HG02759 (cell line): Measurements from ENCODE around the gene ACTBL2.
"Not testable (repeated sequence)": the region's sequence is repeated elsewhere in the genome, so short reads cannot be mapped to it uniquely, and the experiment has no call there.

Source experiments
- ATAC-seq: cut with Tn5 transposase; IDR thresholded peaks from one replicate; pipeline ENCODE4 v1.9.1; 2021; ENCODE audit warnings: mild to moderate bottlenecking, moderate library complexity; ENCODE audit not compliant: unreplicated experiment

Gene ACTBL2

DNA sequence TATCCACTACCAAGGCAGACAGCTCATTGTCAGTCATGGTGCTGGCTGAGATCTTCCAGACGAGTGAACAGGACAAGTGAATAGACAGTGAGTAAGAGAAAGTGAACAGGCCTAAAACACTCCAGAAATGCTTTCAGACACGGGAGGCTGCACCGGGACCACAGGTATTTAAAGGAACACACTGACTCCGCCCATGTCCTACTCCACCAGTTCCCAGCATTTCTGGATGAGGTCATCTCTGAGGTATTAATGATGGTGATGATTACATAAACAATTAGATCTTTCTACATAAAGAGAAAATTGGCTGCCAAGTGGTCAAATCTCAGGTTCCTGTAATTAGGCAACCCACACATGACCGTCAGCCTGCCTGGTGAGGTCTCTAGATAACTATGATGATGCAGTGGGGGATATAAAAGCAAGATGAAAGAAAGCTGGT lies at the start of gene ACTBL2:
Gene ACTBL2, minus strand, starts transcription at position 141 of the 436 bp plus-strand sequence. Its CDS starts 104 bp downstream, at position 37.
- no peak for ATAC-seq

- no peak for ATAC-seq
These were observed 48.7 kb upstream of the ACTBL2 start for GRCh38 chr5:57531333-57531732.

DNA sequence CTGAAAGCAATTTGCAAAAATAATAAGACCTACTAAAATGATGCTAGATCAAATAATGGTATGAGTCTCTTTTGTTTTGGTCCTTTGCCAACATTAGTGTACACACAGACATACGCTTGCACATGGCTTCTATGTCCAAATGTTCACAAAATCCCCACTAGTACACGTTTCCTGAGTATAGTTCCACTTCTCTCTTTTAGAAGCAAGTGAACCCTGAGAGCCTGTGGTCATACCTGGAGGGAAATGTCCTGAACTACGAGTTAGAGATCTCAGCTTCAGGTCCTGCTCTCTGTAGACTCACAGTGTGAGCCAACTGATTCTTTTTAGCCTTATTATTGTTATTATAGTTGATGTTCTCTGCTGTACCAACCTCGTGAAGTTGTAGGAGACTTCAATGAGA lies 47.3 kb upstream of the ACTBL2 start:
- ATAC-seq = no peak

- ATAC-seq = no peak
These were observed 45.3 kb upstream of the ACTBL2 start for GRCh38 chr5:57527870-57528269.

- no peak for ATAC-seq
These were observed 41.9 kb upstream of the ACTBL2 start for GRCh38 chr5:57524348-57525060.

DNA sequence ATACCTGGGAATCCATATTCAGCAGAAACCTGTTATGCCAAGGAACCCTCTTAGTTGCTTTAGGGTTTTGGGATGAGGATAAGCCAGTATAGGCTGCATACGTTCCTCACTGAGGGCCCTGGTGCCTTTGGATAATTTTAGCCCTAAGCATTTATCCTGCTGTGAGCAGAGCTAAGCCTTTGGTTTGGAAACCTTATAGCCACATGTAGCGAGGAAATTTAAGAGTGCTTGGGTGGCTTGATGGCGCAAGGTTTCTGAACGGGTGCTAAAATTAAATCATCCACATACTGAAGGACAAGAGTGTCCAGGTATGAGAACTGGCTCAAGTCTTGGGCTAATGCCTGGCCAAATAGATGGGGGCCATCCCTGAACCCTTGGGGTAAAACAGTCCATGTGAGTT lies 39.9 kb upstream of the ACTBL2 start:
- not testable (repeated sequence) for ATAC-seq

DNA sequence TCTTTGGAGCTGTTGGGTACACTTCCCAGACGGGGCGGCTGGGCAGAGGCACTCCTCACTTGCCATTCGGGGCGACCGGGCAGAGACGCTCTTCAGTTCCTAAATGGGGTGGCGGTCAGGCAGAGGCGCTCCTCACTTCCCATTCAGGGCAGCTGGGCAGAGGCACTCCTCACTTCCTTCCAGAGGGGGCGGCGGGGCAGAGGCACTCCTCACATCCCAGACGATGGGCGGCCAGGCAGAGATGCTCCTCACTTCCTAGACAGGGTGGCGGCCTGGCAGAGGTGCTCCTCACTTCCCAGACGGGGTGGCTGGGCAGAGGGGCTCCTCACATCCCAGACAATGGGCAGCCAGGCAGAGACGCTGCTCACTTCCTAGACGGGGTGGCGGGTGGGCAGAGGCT lies 35.8 kb upstream of the ACTBL2 start:
- not testable (repeated sequence) for ATAC-seq

- no peak for ATAC-seq
These were observed 34.6 kb upstream of the ACTBL2 start for GRCh38 chr5:57517250-57517649.

DNA sequence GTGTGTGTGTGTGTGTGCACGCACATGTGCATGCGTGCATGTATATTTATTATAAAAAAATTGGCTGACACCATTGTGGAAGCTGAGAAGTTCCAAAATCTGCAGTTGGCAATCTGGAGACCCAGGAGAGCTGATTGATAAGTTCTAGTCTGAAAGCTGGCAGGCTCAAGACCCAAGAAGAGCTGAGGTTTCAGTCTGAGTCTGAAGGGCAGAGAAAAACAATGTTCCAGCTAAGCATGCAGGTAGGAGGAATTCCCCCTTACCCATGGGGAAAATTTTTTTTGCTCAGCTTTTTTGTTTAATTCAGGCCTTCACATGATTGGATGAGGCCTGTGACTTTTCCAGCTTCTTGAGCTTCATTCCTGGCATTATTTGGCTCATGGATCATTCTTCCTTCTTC lies 31.2 kb upstream of the ACTBL2 start:
- ATAC-seq = peak; percentile 86

DNA sequence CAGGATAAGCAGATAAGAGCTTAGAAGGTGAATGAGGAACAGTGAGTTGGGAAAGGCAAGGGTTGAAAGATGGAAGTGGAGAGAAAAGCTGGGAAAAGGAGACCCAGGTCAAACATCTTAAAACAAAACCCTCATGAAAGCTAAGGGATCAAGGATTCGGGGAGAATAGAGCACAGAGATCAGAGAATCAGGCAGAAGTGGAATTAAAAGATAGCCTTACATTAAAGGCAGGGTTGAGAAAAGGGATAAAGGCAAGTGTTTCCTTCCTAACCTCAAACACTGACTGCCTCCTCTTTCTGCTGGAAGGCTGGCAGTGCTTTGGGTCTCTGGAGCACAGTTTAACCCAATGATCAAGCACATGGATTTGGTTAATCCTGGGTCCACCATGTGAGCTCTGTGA lies 28.7 kb upstream of the ACTBL2 start:
- ATAC-seq = no peak

DNA sequence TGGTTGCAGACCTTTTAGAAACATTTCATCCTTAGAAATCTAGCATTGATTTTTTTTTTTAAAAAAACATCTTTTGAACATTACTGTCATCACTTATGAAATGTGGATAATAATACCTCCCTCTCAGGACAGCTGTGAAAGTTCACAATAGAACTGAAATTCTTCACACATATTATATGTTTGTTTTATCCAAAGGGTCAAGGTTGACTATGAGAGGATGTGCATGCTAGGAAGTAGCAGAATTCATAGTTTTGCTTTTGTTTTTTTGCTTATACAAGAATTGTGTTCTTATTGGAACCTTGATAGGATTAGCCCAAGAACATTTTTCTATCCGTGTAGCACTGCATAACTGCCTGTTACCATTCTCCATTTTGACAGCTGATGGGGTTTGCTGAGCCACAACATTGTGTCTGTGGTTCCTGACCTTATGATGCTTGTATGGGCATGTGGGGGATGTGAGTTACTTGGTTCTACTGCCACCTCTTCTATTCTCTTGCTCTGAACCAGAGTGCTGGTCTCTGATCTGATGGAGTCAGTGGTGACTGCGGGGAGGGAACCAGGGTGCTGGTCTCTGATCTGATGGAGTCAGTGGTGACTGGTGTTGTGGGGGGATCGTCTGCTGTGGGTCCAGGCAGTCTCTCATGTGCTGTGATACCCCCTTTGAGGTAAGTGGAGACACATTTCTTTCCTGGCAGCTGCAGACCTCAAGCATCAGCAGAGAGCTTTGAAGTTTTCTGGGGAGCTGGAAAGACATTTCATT lies 27.1 kb upstream of the ACTBL2 start:
- ATAC-seq = no peak

- ATAC-seq = no peak
These were observed 25.6 kb upstream of the ACTBL2 start for GRCh38 chr5:57508211-57508610.

DNA sequence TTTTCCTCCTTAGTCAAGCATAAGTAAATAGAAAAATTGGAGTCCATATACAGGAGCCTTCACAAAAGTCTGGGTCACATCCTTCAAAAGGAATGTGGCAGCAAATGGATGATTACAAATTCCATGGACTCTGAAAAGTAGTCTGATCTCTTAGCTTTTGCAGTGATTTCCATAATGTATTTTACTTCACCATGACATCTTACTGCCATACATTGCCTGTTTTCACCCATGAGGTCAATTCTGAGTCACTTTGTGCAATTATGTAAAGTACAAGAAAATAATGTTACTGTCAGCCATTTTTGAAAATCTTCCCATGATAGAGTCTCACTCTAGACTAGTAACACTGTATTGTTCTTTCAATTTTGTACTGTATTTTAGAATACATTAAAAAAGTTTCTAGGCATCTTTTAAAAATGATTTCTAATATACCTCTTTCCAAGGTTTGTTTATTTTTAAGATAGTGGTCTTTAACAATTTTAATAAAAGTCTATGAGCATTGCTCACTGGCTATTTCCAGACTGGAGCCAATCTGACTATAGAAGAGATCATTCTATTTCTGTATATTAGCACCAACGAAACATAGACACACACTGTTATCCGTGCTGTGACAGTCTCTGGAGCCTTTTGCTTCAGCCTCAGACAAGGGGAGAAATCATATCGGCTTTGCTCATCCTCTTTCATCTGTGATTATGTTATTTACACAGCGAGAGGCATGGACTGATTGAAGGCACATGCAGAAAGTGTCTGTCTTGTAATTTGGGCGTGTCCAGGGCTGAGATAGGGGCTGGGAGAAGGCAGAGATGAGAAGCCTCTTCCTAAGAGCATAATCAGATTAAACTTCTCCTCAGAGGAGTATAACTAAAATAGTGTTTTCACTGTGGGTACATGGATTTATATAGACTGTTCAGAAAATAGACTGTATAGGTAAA lies 22.9 kb upstream of the ACTBL2 start:
- ATAC-seq = no peak

DNA sequence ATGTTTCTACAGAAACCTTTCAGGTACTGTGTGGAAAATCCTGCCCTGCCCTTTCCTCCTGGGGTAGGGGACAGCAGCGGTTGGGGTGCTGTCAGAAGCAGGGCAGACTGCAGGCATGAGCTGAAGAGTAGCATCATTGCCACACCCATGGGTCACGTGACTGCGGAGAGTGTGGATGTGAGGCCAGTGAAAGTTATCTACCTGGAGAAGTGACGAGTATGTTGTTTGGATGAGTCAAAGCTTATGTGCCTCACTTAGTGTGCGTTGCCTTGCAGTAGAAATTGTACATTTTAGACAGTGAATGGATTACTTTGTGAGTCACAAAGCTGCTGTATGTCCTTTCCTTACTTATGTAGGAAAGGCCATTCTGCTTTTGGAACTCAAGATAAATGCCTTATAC lies 21.7 kb upstream of the ACTBL2 start:
- no peak for ATAC-seq

GRCh38 chr5:57503433-57503832 lies 20.8 kb upstream of the ACTBL2 start:
- no peak for ATAC-seq

DNA sequence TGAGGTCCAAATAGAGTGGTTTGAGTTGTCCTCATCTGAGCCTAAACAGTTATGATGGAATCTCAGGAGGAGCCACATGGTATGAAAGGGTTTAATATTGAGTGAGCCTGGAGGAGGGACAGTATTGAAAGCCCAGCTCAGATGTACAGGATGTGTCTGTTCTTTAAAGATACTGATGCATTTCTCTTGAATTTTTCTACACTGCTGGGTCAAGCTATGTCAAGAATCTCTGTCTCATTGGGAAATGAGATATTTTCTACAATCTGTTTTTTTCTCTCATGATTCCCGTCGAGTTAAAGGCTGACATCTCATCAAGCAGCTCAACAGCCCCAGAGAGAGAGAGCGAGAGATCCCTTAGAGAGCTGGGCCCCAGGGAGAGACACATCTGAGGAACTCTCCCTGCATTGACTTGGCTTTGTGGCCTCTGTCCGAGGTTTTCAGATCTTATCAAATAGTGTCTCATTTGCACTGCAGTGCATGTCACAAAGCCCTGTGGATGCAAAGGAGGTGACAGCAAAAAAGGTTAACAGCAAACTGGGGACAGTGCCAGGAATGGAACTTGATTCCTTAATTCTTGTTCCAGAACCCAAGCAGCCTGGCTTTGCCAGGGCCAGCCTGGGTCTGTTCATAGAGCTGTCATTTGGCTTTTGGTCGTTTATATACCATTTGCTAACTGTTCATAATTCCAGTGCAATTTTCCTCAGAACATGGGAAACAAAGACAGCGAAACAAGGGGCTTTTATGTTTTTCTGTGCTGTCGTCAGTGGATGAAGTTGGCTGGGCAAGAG lies 19.0 kb upstream of the ACTBL2 start:
- ATAC-seq = no peak

- peak; percentile 82 for ATAC-seq
These were observed 16.8 kb upstream of the ACTBL2 start for GRCh38 chr5:57499262-57500050.

- ATAC-seq = no peak
These were observed 15.1 kb upstream of the ACTBL2 start for GRCh38 chr5:57497733-57498132.

DNA sequence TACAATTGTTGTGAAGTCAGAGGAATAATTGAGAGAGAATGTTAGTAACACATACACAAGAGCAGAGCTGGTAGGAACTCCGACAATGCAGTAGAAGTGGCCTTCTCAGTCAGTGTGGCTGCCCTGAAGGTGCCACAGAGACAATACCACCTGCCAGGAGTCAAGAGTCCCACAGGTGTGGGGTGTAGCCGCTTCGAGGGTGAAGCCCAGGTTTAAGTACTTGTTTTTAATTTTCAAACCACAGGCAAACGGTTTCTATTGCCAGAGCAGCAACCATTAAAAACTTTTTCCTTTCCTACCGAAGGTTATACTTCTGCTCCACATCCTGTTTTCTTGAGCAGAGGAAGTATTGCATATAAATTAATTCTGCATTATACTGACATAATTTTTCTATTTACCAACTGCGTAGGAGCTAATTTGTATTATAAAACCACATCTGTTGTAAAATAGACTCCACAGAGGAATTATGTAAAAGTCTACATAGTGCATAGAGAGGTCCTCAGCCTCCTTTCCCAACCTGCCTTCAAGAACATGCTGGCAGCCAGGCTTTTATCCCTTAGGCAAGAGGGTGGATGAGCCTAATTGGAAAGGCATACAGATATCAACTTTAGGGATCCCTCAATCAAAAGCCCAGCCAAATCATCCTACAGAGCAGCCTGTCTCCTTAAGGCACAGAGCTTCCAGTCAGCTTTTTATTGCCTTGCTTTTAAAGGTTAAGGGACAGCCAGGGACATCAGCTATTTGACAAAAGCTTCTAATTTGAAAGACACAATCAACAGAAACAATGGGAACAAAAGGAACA lies 12.9 kb upstream of the ACTBL2 start:
- ATAC-seq = no peak
